ENCODE measurements around the gene ETV4. TPM values are rescaled to one million over a fixed set of nuclear protein-coding genes. Genes with fewer than 3 reads are reported as not detected.

The ETV4 gene
- total RNA-seq, 1 donor from 2014 or later = not detected

- no peaks in the 10 kb centered on the region for H3K36me3 ChIP-seq
- no peaks in the 10 kb centered on the region for H3K9me3 ChIP-seq
- no peak overlapping the region for H3K4me3 ChIP-seq
- H3K4me1 ChIP-seq = no peaks in the 10 kb centered on the region
- no peaks in the 10 kb centered on the region for H3K27me3 ChIP-seq
- no peak for DNase-seq (ENCODE audit: low spot score in 2 of 2)
- H3K27ac ChIP-seq = no peak overlapping the region
- intact Hi-C loops (cut with DNase I) = no loop called here
- no peak for TF ChIP-seq CTCF (IDR thresholded peaks at IDR 0.05)
Measured at GRCh38 chr17:43552229-43552837, 6.2 kb upstream of the ETV4 start.

GRCh38 chr17:43550754-43551153 lies 4.6 kb upstream of the ETV4 start:
- intact Hi-C loops (cut with DNase I) = no loop called here
- Histone ChIP-seq H3K4me1 (peaks cover 0 to 6% of the 10 kb centered on the region in 2 donors), H3K36me3 (no peaks in the 10 kb centered on the region), H3K27ac (no peak overlapping the region), H3K9me3 (no peaks in the 10 kb centered on the region), H3K27me3 (no peaks in the 10 kb centered on the region), H3K4me3 (no peak overlapping the region)
- DNase-seq (ENCODE audit: low spot score in 2 of 2) = no peak
- TF ChIP-seq CTCF (IDR thresholded peaks at IDR 0.05) = no peak

- Histone ChIP-seq H3K27ac (no peak overlapping the region), H3K4me1 (peaks cover 2 to 6% of the 10 kb centered on the region in 2 donors), H3K9me3 (no peaks in the 10 kb centered on the region), H3K36me3 (no peaks in the 10 kb centered on the region), H3K4me3 (no peak overlapping the region), H3K27me3 (no peaks in the 10 kb centered on the region)
- intact Hi-C loops (cut with DNase I) = no loop called here
- DNase-seq (ENCODE audit: low spot score in 2 of 2) = no peak
- TF ChIP-seq CTCF (IDR thresholded peaks at IDR 0.05) = no peak
Measured at GRCh38 chr17:43549496-43549895, 3.4 kb upstream of the ETV4 start.

DNA sequence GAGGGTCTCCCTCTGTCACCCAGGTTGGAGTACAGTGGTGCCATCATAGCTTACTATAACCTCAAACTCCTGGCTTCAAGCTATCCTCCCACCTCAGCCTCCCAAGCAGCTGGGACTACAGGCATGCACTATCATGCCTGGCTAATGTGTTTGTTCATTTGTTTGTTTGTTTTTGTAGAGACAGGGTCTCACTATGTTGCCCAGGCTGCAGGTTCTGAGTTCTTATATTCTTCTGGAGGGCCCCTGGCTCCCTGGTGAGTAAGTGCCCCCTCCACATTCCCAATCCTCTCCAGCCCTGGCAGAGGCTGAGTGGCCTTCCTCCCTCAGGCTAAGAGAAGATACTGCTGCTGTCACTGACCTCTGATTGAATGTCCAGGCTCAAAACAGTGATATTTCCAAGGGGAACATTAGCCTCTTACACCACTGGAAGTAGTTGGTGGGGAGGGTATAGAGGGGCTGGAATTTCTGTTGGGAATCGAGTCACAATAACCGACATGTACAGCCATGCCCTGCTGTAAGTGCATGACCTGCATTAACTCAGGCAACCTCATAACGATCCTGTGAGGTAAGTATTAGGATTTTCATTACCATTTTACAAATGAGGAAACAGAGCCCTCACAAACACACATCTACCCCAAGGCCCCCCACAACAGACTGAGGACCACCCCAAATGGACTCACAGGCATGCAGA lies 2.7 kb upstream of the ETV4 start:
- Histone ChIP-seq H3K9me3 (no peaks in the 10 kb centered on the region), H3K4me3 (no peak overlapping the region), H3K27me3 (no peaks in the 10 kb centered on the region), H3K27ac (no peak overlapping the region), H3K36me3 (no peaks in the 10 kb centered on the region), H3K4me1 (peaks cover 2 to 6% of the 10 kb centered on the region in 2 donors)
- no peak for TF ChIP-seq CTCF (IDR thresholded peaks at IDR 0.05)
- DNase-seq (ENCODE audit: low spot score in 2 of 2) = no peak
- intact Hi-C loops (cut with DNase I) = no loop called here

DNA sequence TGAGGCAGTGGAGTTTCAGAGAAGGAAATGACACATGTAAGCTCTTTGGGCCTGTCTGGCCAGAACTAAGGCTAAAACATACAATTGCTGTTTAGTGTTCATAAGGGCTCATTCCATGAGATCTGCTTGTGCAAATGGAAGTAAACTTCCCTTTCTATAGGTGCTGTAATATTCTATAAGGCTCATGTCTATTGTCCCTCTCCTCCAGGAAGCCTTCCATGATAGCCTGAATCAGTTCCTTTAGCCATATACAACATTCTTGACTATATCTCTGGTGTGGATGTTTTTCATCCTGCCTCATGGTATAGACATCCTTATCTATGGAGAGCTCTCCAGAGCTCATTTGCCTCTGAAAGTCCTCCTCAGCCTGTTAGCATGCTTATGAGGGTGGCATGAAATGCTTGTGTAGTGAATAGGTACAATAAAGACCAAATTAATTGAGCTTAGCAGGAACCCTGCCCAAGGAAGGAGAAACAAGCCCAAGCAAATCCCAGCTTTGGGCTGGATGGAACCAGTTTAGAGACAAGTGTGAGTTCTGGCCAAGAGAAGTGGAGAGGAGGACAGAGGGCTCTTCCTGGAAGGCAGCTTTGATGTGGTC lies 1.6 kb upstream of the ETV4 start:
- no peak overlapping the region for H3K4me3 ChIP-seq
- no peaks in the 10 kb centered on the region for H3K36me3 ChIP-seq
- no peak for DNase-seq (ENCODE audit: low spot score in 2 of 2)
- no peak for TF ChIP-seq CTCF (IDR thresholded peaks at IDR 0.05)
- no peaks in the 10 kb centered on the region for H3K27me3 ChIP-seq
- no peaks in the 10 kb centered on the region for H3K9me3 ChIP-seq
- intact Hi-C loops (cut with DNase I) = no loop called here
- peaks cover 2 to 6% of the 10 kb centered on the region in 2 donors for H3K4me1 ChIP-seq
- H3K27ac ChIP-seq = no peak overlapping the region
